Lung (tissue), 12 donors: ENCODE measurements around the gene ELFN1. TPM values are rescaled to one million over a fixed set of nuclear protein-coding genes. Genes with fewer than 3 reads are reported as not detected.

Experiments
- ATAC-seq: fragments of 200-7000 bp; cut with Tn5 transposase; one replicate; pipeline ENCODE4 v1.9.1; 2020; ENCODE audit warnings: moderate number of reproducible peaks; ENCODE audit not compliant: insufficient read depth, low FRiP score
- DNase-seq, 3 donors: peaks; one replicate each; pipeline ENCODE4 v3.0.0-alpha.2; 2013 to 2017
- H3K27ac ChIP-seq, 2 donors: one replicate each; pipeline ENCODE4 v1.5.1; 2013; ENCODE audit warnings: mild to moderate bottlenecking in 2 of 2, moderate library complexity in 2 of 2, control low read depth in 1 of 2, inconsistent platforms in 1 of 2, low read depth in 1 of 2, low read length in 1 of 2
- H3K27me3 ChIP-seq, 3 donors: one replicate each; pipeline ENCODE4 v1.5.1; 2013; ENCODE audit warnings: low read length in 2 of 3; ENCODE audit not compliant: control insufficient read depth in 3 of 3, insufficient read depth in 3 of 3
- H3K36me3 ChIP-seq, 4 donors: one replicate each; pipeline ENCODE4 v1.5.1; 2013; ENCODE audit warnings: low read length in 4 of 4, mild to moderate bottlenecking in 1 of 4, moderate library complexity in 1 of 4; ENCODE audit not compliant: control insufficient read depth in 4 of 4, insufficient read depth in 4 of 4
- H3K4me1 ChIP-seq, 5 donors: one replicate each; pipeline ENCODE4 v1.5.1; 2013; ENCODE audit warnings: low read length in 5 of 5, mild to moderate bottlenecking in 2 of 5, moderate library complexity in 1 of 5; ENCODE audit not compliant: control insufficient read depth in 5 of 5, insufficient read depth in 5 of 5
- H3K4me3 ChIP-seq: one replicate; pipeline ENCODE4 v1.5.1; 2013; ENCODE audit warnings: mild to moderate bottlenecking, control low read depth, moderate library complexity
- H3K9ac ChIP-seq, 2 donors: one replicate each; pipeline ENCODE4 v1.5.1; 2013; ENCODE audit warnings: low read length in 2 of 2, control low read depth in 1 of 2; ENCODE audit not compliant: insufficient read depth in 1 of 2
- H3K9me3 ChIP-seq, 4 donors: one replicate each; pipeline ENCODE4 v1.5.1; 2013; ENCODE audit warnings: low read length in 3 of 4, mild to moderate bottlenecking in 1 of 4, moderate library complexity in 1 of 4; ENCODE audit not compliant: control insufficient read depth in 4 of 4, insufficient read depth in 3 of 4
- CTCF ChIP-seq: IDR thresholded peaks from 2 replicates; pipeline ENCODE4 v1.5.1; 2012; ENCODE audit warnings: mild to moderate bottlenecking; ENCODE audit errors: control extremely low read depth, extremely low read depth
- WGBS, 2 donors: extraction: QIAGEN DNeasy Blood & Tissue Kit; methylation state at CpG; one replicate each; pipeline ENCODE4 v1.1.7; 2013; 5-methylcytosine and 5-hydroxymethylcytosine counted together
- polyA plus RNA-seq, 2 donors: library from polyadenylated mRNA; stranded (reverse); fragments of 200-250 nt; gene quantifications; one replicate each; pipeline ENCODE4 v1.2.1, GENCODE V29; 2013
- total RNA-seq, 2 donors: library from RNA; depleted of rRNA in 1 of 2; stranded (reverse); fragments of >200 nt in 1 of 2; gene quantifications; one replicate each; pipeline ENCODE4 v1.2.1, GENCODE V29; 2014 to 2021
- donor health status: control.
- donor health status: control.
- donor health status: Bipolar disorder and iron deficiency.
- donor health status: healthy.
- donor health status: DM: yes; HTN: yes; CAD: no.

Gene ELFN1
- total and polyA plus RNA-seq, 4 donors = 0.43 to 1.4 (median 1.0) TPM

DNA sequence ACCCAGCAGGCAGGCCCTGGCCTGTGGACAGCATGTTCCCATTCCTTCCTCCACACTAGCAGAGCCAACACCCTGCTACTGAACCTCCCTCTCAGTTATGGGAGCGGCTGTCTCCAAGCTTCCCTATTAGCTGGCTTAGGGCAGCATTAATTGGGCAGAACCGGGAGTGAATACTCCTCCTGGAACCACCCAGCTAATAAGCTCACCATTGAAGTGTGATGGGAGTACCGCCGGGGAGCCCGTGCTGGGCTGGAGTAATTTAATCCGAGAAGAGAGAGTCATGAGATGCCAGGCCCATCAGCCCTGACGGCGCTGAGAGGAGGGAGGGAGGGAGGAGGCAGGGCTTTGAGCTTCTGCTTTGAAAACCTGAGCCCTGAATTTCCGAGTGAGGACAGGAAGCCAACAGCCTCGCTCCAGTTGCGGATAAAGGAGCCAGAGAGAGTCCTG lies 31.8 kb upstream of the ELFN1 start:
- 32 to 43% methylated on average over 11 of the region's 11 CpGs for WGBS, 2 donors
- no peak for TF ChIP-seq CTCF
- DNase-seq (peak in 2 of 3 donors; percentile 6 to 12), ATAC-seq (no peak)
- Histone ChIP-seq H3K27ac (no peak overlapping the region), H3K9ac (no peak overlapping the region), H3K4me1 (peaks cover 0 to 3% (median 0%) of the 10 kb centered on the region in 5 donors), H3K9me3 (peaks cover 0 to 39% (median 8%) of the 10 kb centered on the region in 4 donors), H3K27me3 (peaks cover 0 to 5% (median 4%) of the 10 kb centered on the region in 3 donors), H3K36me3 (no peaks in the 10 kb centered on the region), H3K4me3 (no peak overlapping the region)

DNA sequence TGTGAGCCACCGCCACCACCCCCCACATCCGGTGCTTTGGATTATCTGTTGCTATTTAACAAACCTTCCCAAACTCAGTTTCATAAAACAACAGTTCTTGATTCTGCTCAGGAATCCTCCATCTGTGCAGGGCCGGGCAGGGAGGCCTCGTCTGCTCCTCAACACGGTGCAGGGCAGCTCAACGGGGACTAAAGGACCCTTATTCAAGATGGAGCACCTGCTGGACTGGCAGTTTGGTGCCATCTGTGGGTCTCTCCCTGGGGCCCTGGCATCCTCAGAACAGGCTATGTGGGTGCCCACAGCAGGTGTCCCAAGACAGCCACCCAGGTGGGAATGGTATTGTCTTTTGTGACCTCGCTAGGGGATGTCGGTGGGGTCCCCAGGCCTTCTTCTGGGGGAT lies 31.0 kb upstream of the ELFN1 start:
- ATAC-seq = no peak

GRCh38 chr7:1639532-1640175 lies 30.4 kb upstream of the ELFN1 start:
- Histone ChIP-seq H3K4me3 (no peak overlapping the region), H3K27me3 (peaks cover 0 to 5% (median 4%) of the 10 kb centered on the region in 3 donors), H3K27ac (no peak overlapping the region), H3K9ac (no peak overlapping the region), H3K9me3 (peaks cover 0 to 33% (median 8%) of the 10 kb centered on the region in 4 donors), H3K4me1 (peaks cover 0 to 3% (median 0%) of the 10 kb centered on the region in 5 donors), H3K36me3 (no peaks in the 10 kb centered on the region)
- WGBS, 2 donors = 64 to 71% methylated on average over 15 of the region's 15 CpGs
- no peak for TF ChIP-seq CTCF
- DNase-seq = peak in 1 of 3 donors; percentile 4
- no peak for ATAC-seq

More for the DNA sequence above, 31.0 kb upstream of the ELFN1 start:
- Histone ChIP-seq H3K4me3 (no peak overlapping the region), H3K27me3 (peaks cover 0 to 5% (median 4%) of the 10 kb centered on the region in 3 donors), H3K4me1 (peaks cover 0 to 3% (median 0%) of the 10 kb centered on the region in 5 donors), H3K27ac (no peak overlapping the region), H3K9ac (no peak overlapping the region), H3K36me3 (no peaks in the 10 kb centered on the region), H3K9me3 (peaks cover 0 to 39% (median 8%) of the 10 kb centered on the region in 4 donors)
- no peak for TF ChIP-seq CTCF
- DNase-seq = peak in 1 of 3 donors; percentile 4
- 87 to 95% methylated on average over 8 of the region's 8 CpGs for WGBS, 2 donors
